Loucy (cell line): ENCODE measurements around the gene ST3GAL5.

ENCODE experiments used
- EZH2phosphoT487 ChIP-seq: fragments of 200-600 bp; IDR thresholded peaks from 2 replicates; pipeline ENCODE4 v1.6.1; 2018; ENCODE audit warnings: antibody characterized with exemption, mild to moderate bottlenecking, moderate library complexity, borderline replicate concordance
- TF ChIP-seq, protein P1 (sequence below): fragments of 200-600 bp; sonication (generic); conservative IDR thresholded peaks from 2 replicates; pipeline ENCODE4 v1.5.1; 2014; ENCODE audit warnings: mild to moderate bottlenecking, antibody characterized with exemption, low read length

DNA sequence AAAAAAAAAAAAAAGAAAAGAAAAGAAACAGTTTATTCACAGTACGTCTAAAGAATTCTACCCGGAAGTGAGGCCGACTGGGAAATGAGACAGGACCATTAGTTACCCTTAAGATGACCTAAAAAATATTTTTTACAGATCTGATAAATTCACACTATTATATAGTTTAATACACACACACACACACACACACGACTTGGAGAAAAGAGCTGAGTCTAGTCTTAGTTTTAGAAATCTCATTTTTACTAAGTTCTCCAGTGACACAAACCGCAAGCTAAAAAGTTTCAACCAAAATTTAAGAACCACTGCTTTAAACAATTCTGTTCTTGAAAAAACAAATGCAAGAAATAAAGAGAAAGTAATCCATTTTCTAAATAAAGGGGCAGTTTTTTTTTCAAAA is 27.1 kb downstream of the ST3GAL5 start:
- TF ChIP-seq, protein P1, sequence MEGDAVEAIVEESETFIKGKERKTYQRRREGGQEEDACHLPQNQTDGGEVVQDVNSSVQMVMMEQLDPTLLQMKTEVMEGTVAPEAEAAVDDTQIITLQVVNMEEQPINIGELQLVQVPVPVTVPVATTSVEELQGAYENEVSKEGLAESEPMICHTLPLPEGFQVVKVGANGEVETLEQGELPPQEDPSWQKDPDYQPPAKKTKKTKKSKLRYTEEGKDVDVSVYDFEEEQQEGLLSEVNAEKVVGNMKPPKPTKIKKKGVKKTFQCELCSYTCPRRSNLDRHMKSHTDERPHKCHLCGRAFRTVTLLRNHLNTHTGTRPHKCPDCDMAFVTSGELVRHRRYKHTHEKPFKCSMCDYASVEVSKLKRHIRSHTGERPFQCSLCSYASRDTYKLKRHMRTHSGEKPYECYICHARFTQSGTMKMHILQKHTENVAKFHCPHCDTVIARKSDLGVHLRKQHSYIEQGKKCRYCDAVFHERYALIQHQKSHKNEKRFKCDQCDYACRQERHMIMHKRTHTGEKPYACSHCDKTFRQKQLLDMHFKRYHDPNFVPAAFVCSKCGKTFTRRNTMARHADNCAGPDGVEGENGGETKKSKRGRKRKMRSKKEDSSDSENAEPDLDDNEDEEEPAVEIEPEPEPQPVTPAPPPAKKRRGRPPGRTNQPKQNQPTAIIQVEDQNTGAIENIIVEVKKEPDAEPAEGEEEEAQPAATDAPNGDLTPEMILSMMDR, result no peak
- TF ChIP-seq EZH2phosphoT487, result no peak
